Amniotic epithelial cell (primary cell): Measurements from ENCODE around the gene SLC66A2.

Source experiments
- DNase-seq: peaks from one replicate; pipeline ENCODE4 v3.0.0-alpha.2; 2010; ENCODE audit warnings: low read depth

The SLC66A2 gene

GRCh38 chr18:79935925-79936324, 15.5 kb downstream of the SLC66A2 start:
- DNase-seq = no peak

GRCh38 chr18:79935499-79935898, 16.0 kb downstream of the SLC66A2 start:
- DNase-seq = no peak

- no peak for DNase-seq
Observed at GRCh38 chr18:79935098-79935480, 16.4 kb downstream of the SLC66A2 start.

GRCh38 chr18:79934311-79935097, 16.9 kb downstream of the SLC66A2 start:
- no peak for DNase-seq

- DNase-seq = peak; percentile 79
Observed at GRCh38 chr18:79933765-79934164, 17.7 kb downstream of the SLC66A2 start.

- DNase-seq = no peak
Observed at GRCh38 chr18:79932907-79933306, 18.5 kb downstream of the SLC66A2 start.

- DNase-seq = no peak
Observed at GRCh38 chr18:79931475-79931874, 20.0 kb downstream of the SLC66A2 start.

GRCh38 chr18:79930020-79930642, 21.3 kb downstream of the SLC66A2 start:
- DNase-seq = peak; percentile 37

- DNase-seq = no peak
Observed at GRCh38 chr18:79928563-79928960, 22.9 kb downstream of the SLC66A2 start.

GRCh38 chr18:79927607-79928562, 23.6 kb downstream of the SLC66A2 start:
- DNase-seq = no peak

GRCh38 chr18:79926715-79927606, 24.5 kb downstream of the SLC66A2 start:
- DNase-seq = no peak

GRCh38 chr18:79926306-79926705, 25.1 kb downstream of the SLC66A2 start:
- no peak for DNase-seq

GRCh38 chr18:79924814-79925731, 26.4 kb downstream of the SLC66A2 start:
- no peak for DNase-seq

GRCh38 chr18:79923896-79924585, 27.4 kb downstream of the SLC66A2 start:
- DNase-seq = no peak

GRCh38 chr18:79922971-79923411, 28.5 kb downstream of the SLC66A2 start:
- no peak for DNase-seq

- DNase-seq = no peak
Observed at GRCh38 chr18:79921984-79922965, 29.2 kb downstream of the SLC66A2 start.

GRCh38 chr18:79919089-79919488, 32.4 kb downstream of the SLC66A2 start:
- DNase-seq = no peak

GRCh38 chr18:79918615-79919011, 32.8 kb downstream of the SLC66A2 start:
- DNase-seq = no peak
